Mesenchymal stem cell (in vitro differentiated cells and primary cell): Measurements from ENCODE around the gene PDGFRB.

Source experiments
- DNase-seq: peaks from one replicate; pipeline ENCODE4 v3.0.0-alpha.2; 2013
- H2AFZ ChIP-seq: one replicate; pipeline ENCODE4 v1.6.1; 2013; ENCODE audit warnings: low read depth, mild to moderate bottlenecking, control low read depth, inconsistent platforms, low read length, moderate library complexity
- H2AK5ac ChIP-seq: 2 replicates; pipeline ENCODE4 v1.6.1; 2013; ENCODE audit warnings: low read length, moderate library complexity, mild to moderate bottlenecking, inconsistent platforms; ENCODE audit not compliant: severe bottlenecking
- H2BK120ac ChIP-seq: one replicate; pipeline ENCODE4 v1.6.1; 2013; ENCODE audit warnings: low read depth, mild to moderate bottlenecking, inconsistent platforms, low read length, moderate library complexity
- H2BK12ac ChIP-seq, 2 experiments: one replicate each; pipeline ENCODE4 v1.6.1; 2013; ENCODE audit warnings: inconsistent platforms in 2 of 2, low read length in 2 of 2, mild to moderate bottlenecking in 2 of 2, moderate library complexity in 2 of 2, control low read depth in 1 of 2
- H2BK15ac ChIP-seq: one replicate; pipeline ENCODE4 v1.6.1; 2013; ENCODE audit warnings: mild to moderate bottlenecking, low read depth, inconsistent platforms; ENCODE audit not compliant: poor library complexity, severe bottlenecking
- H2BK5ac ChIP-seq: 2 replicates; pipeline ENCODE4 v1.6.1; 2013; ENCODE audit warnings: low read depth, mild to moderate bottlenecking, low read length, control low read depth, inconsistent platforms; ENCODE audit not compliant: poor library complexity, severe bottlenecking
- H3K14ac ChIP-seq, 2 experiments: one replicate each; pipeline ENCODE4 v1.6.1; 2013; ENCODE audit warnings: inconsistent platforms in 2 of 2, low read length in 2 of 2, control low read depth in 1 of 2, mild to moderate bottlenecking in 1 of 2, moderate library complexity in 1 of 2
- H3K18ac ChIP-seq, 2 experiments: one replicate each; pipeline ENCODE4 v1.6.1; 2013; ENCODE audit warnings: inconsistent platforms in 2 of 2, low read length in 2 of 2, control low read depth in 1 of 2, low read depth in 1 of 2, mild to moderate bottlenecking in 1 of 2
- H3K23ac ChIP-seq, 2 experiments: one replicate each; pipeline ENCODE4 v1.6.1; 2013; ENCODE audit warnings: inconsistent platforms in 2 of 2, low read length in 2 of 2, mild to moderate bottlenecking in 2 of 2, moderate library complexity in 2 of 2, control low read depth in 1 of 2
- H3K27ac ChIP-seq: 2 replicates; pipeline ENCODE4 v1.5.1; 2013; ENCODE audit warnings: mild to moderate bottlenecking, moderate library complexity, low read length, control low read depth, inconsistent platforms; ENCODE audit not compliant: poor library complexity, severe bottlenecking
- H3K27me3 ChIP-seq, 2 experiments: 2 replicates each; pipeline versions ENCODE4 v1.6.1 to v1.7.0; 2013; ENCODE audit warnings: low read length in 2 of 2, mild to moderate bottlenecking in 2 of 2, moderate library complexity in 2 of 2, control low read depth in 1 of 2, inconsistent platforms in 1 of 2; ENCODE audit not compliant: control insufficient read depth in 1 of 2, insufficient read depth in 1 of 2
- H3K36me3 ChIP-seq, 2 experiments: 2 replicates each; pipeline versions ENCODE4 v1.6.1 to v1.7.0; 2013; ENCODE audit warnings: low read length in 2 of 2, control low read depth in 1 of 2, inconsistent platforms in 1 of 2, low read depth in 1 of 2, mild to moderate bottlenecking in 1 of 2; ENCODE audit not compliant: insufficient read depth in 2 of 2, control insufficient read depth in 1 of 2
- H3K4ac ChIP-seq, 2 experiments: one replicate each; pipeline ENCODE4 v1.6.1; 2013; ENCODE audit warnings: inconsistent platforms in 2 of 2, low read length in 2 of 2, mild to moderate bottlenecking in 2 of 2, moderate library complexity in 2 of 2, control low read depth in 1 of 2, low read depth in 1 of 2
- H3K4me1 ChIP-seq: 2 replicates; pipeline ENCODE4 v1.6.1; 2013; ENCODE audit warnings: low read depth, low read length, control low read depth; ENCODE audit not compliant: control insufficient read depth, insufficient read depth
- H3K4me2 ChIP-seq: 2 replicates; pipeline ENCODE4 v1.6.1; 2013; ENCODE audit warnings: low read length, mild to moderate bottlenecking, inconsistent platforms; ENCODE audit not compliant: poor library complexity, severe bottlenecking
- H3K4me3 ChIP-seq, 2 experiments: 2 replicates each; pipeline versions ENCODE4 v1.5.1 to v1.7.0; 2013; ENCODE audit warnings: low read length in 2 of 2, mild to moderate bottlenecking in 2 of 2, control low read depth in 1 of 2, low read depth in 1 of 2; ENCODE audit not compliant: insufficient read depth in 1 of 2
- H3K79me1 ChIP-seq: replicated peaks from 2 replicates; pipeline ENCODE4 v1.6.1; 2013; ENCODE audit warnings: mild to moderate bottlenecking, control low read depth, low read length, inconsistent platforms; ENCODE audit not compliant: poor library complexity, severe bottlenecking
- H3K9ac ChIP-seq: 2 replicates; pipeline ENCODE4 v1.7.0; 2013; ENCODE audit warnings: mild to moderate bottlenecking, low read length, moderate library complexity
- H3K9me3 ChIP-seq: 2 replicates; pipeline ENCODE4 v1.7.0; 2013; ENCODE audit warnings: mild to moderate bottlenecking, low read length; ENCODE audit not compliant: control insufficient read depth
- H4K8ac ChIP-seq: one replicate; pipeline ENCODE4 v1.6.1; 2013; ENCODE audit warnings: inconsistent platforms, mild to moderate bottlenecking, low read length, moderate library complexity
- H4K91ac ChIP-seq: one replicate; pipeline ENCODE4 v1.6.1; 2013; ENCODE audit warnings: mild to moderate bottlenecking, low read length, inconsistent platforms
- WGBS: methylation state at CpG from one replicate; pipeline ENCODE4 v1.1.7; 2013; ENCODE audit warnings: mixed read lengths; 5-methylcytosine and 5-hydroxymethylcytosine counted together

PDGFRB gene

GRCh38 chr5:150153957-150154617, 1.6 kb downstream of the PDGFRB start:
- peak overlapping the region; percentile 23 for H2BK15ac ChIP-seq
- H2AK5ac ChIP-seq, result no peak overlapping the region
- H2AFZ ChIP-seq, result no peak overlapping the region
- H3K9ac ChIP-seq, result peak overlapping the region; percentile 97
- H4K91ac ChIP-seq, result peak overlapping the region; percentile 59
- peak overlapping the region in 1 of 2 experiments; percentile 46 for H3K23ac ChIP-seq
- peak; percentile 93 for DNase-seq
- H3K4me1 ChIP-seq, result peaks cover 43% of the 10 kb centered on the region
- no peaks in the 10 kb centered on the region for H3K27me3 ChIP-seq
- no peak overlapping the region for H2BK5ac ChIP-seq
- peaks cover 7% of the 10 kb centered on the region for H3K79me1 ChIP-seq
- H2BK12ac ChIP-seq, result peak overlapping the region; percentile 14 to 48
- 21% methylated on average over 9 of the region's 9 CpGs for WGBS
- H2BK120ac ChIP-seq, result no peak overlapping the region
- peaks cover 30 to 44% of the 10 kb centered on the region in 2 experiments for H3K36me3 ChIP-seq
- no peaks in the 10 kb centered on the region for H3K9me3 ChIP-seq
- peak overlapping the region; percentile 80 for H3K4me2 ChIP-seq
- peak overlapping the region in 1 of 2 experiments; percentile 82 for H3K4ac ChIP-seq
- H3K27ac ChIP-seq, result peak overlapping the region; percentile 82
- H3K18ac ChIP-seq, result peak overlapping the region; percentile 71 to 81
- H4K8ac ChIP-seq, result peak overlapping the region; percentile 8
- H3K4me3 ChIP-seq, result peak overlapping the region; percentile 63 to 95
- H3K14ac ChIP-seq, result no peak overlapping the region

DNA sequence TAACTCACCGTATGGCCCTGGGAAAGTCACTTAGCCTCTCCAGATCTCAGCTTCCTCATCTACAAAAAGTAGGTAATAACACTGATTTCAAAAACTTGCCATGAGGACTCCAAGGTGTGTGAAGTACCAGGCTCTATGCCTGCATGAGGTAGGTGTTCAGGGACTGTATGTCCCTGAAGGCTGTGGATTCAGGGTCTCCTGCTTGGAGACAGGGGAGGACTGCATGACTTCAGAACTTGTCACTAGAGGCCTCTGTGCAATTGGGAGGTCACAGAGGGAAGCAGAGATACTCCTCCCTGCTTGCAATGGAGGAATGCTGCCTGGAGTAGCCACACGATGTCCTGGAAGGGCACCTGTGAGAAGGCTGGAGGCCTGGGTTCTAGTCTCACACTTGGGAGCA, 2.2 kb downstream of the PDGFRB start:
- Histone ChIP-seq H2BK12ac (no peak overlapping the region), H3K4ac (peak overlapping the region in 1 of 2 experiments; percentile 53), H2BK15ac (peak overlapping the region; percentile 61), H3K79me1 (peaks cover 9% of the 10 kb centered on the region), H2BK120ac (no peak overlapping the region), H3K4me3 (peak overlapping the region in 1 of 2 experiments; percentile 95), H3K9ac (peak overlapping the region; percentile 97), H3K27ac (peak overlapping the region; percentile 82), H4K8ac (peak overlapping the region; percentile 8), H3K18ac (peak overlapping the region; percentile 50 to 69), H3K4me2 (peak overlapping the region; percentile 52), H2AK5ac (no peak overlapping the region), H3K9me3 (no peaks in the 10 kb centered on the region), H4K91ac (peak overlapping the region; percentile 58), H3K14ac (peak overlapping the region in 1 of 2 experiments; percentile 53), H3K4me1 (peaks cover 44% of the 10 kb centered on the region), H2BK5ac (no peak overlapping the region), H3K23ac (no peak overlapping the region), H3K27me3 (no peaks in the 10 kb centered on the region), H3K36me3 (peaks cover 36 to 50% of the 10 kb centered on the region in 2 experiments), H2AFZ (no peak overlapping the region)
- 28% methylated on average over 2 of the region's 2 CpGs for WGBS
- DNase-seq, result no peak

DNA sequence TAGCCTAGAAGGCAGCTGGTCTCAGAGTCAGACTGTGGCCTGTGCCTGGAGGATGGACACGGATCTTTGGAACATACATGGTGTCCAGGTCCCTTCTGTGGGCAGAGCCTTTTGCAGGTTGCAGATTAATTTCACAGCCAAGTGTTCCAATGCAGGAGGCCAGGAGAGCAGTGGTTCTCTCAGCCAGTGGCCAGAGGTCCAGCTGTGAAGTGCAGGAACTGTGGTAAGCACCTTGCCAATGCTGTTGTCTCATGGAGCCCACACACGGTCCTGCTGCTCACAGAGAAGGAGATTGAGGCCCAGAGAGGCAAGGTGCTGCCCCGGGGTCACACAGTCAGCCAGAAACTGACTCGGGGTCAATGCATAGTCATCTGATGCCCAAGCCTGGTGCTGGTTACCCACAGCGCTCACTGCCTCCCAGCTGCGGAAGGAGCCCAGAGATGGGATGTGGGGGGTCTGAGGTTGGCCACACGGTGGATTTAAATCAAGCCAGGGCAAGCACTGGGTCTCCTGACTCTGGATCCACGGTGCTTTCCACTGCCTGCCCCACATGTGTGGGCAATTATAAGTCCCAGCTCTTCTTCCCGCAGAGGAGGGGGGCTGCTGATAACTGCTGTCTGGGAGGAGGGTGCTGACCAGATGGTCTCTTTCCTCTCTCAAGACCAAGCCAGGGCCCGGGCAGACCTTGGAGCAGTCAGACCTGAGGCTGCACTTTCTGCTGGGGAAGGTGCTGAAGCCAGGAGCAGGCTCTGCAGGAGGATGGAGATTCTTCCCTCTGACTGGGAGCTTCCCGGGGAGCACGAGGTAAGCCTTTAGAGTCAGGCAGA, 2.8 kb downstream of the PDGFRB start:
- Histone ChIP-seq H3K27me3 (no peaks in the 10 kb centered on the region), H4K8ac (peak overlapping the region; percentile 1), H3K9ac (peak overlapping the region; percentile 97), H2BK15ac (peak overlapping the region; percentile 61), H2BK12ac (peak overlapping the region; percentile 8 to 87), H3K4ac (peak overlapping the region in 1 of 2 experiments; percentile 66), H2BK120ac (no peak overlapping the region), H4K91ac (peak overlapping the region; percentile 29), H3K14ac (no peak overlapping the region), H3K27ac (peak overlapping the region; percentile 82), H3K4me3 (peak overlapping the region in 1 of 2 experiments; percentile 95), H3K4me1 (peaks cover 42% of the 10 kb centered on the region), H2BK5ac (no peak overlapping the region), H3K36me3 (peaks cover 41 to 56% of the 10 kb centered on the region in 2 experiments), H3K9me3 (no peaks in the 10 kb centered on the region), H2AK5ac (no peak overlapping the region), H2AFZ (no peak overlapping the region), H3K18ac (peak overlapping the region; percentile 5 to 49), H3K79me1 (peaks cover 12% of the 10 kb centered on the region), H3K23ac (no peak overlapping the region), H3K4me2 (peak overlapping the region; percentile 52)
- DNase-seq, result peak; percentile 63
- 45% methylated on average over 12 of the region's 12 CpGs for WGBS

DNA sequence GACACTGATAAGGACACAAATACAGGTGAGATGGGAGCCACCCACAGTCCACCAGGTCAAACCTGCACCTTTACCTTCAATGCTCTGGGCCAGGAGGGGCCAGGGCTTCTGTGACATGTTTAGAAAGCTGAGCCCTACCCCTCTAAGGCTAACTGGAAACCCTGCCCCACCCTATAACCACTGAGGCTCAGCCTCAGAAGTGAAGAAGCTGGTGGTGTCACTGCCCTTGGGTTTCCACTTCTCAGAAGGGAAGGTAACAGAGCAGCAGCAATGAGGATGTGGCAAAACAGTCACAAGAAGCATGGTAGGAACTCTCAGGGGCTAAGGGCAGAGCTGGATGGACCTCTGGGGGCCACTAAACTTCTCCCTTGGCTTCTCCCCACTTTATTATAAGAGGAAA, 6.0 kb downstream of the PDGFRB start:
- DNase-seq, result no peak
- Histone ChIP-seq H3K36me3 (peaks cover 54 to 83% of the 10 kb centered on the region in 2 experiments), H3K79me1 (peaks cover 21% of the 10 kb centered on the region), H3K4me3 (peak overlapping the region in 1 of 2 experiments; percentile 70), H3K27ac (no peak overlapping the region), H3K4me2 (no peak overlapping the region), H3K9ac (peak overlapping the region; percentile 82), H4K91ac (no peak overlapping the region), H3K14ac (no peak overlapping the region), H2BK120ac (no peak overlapping the region), H3K23ac (no peak overlapping the region), H2AFZ (no peak overlapping the region), H3K9me3 (no peaks in the 10 kb centered on the region), H4K8ac (no peak overlapping the region), H2AK5ac (peak overlapping the region; percentile 16), H2BK5ac (no peak overlapping the region), H2BK15ac (no peak overlapping the region), H3K18ac (no peak overlapping the region), H3K27me3 (no peaks in the 10 kb centered on the region), H3K4me1 (peaks cover 56% of the 10 kb centered on the region), H3K4ac (no peak overlapping the region), H2BK12ac (no peak overlapping the region)
